ENCODE measurements around the gene ASF1A. TPM values are rescaled to one million over a fixed set of nuclear protein-coding genes. Genes with fewer than 3 reads are reported as not detected.

ASF1A gene
- total and polyA plus RNA-seq, 9 of the 15 experiments (the other 6 are each of a cell fraction or from before 2014, with no cell fraction given): 31.5 to 45.3 (median 34.8) TPM

DNA sequence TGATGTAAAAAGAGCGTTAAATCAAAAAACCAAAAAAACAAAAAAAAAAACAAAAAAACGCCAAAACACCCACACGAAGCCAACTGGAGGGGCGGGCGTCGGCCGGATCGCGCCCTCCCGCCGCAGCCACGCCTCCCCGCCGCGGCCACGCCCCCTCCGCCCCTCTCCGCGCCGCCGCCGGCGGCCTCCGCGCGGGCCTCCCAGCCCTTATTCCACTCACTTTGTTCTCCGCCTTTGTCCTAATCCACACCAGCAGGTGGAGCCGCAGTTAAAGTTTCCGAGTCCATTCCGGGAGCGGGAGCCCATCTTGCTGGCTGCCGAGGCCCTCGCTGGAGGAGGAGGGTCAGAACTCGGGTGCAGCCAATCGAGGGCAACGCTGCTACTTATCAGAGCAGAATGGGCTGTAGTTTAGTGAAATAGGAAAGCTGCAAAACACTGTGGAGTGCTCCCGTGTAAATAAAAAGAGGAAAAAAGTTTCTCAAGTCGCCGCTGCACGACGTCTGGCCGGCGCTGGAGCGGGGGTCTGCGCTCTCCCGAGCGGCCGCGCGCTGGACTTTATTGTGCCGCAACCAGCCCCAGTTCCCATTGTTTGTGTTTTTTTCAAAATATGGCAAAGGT lies at the start of gene ASF1A (continued):
- TF ChIP-seq, protein P1, sequence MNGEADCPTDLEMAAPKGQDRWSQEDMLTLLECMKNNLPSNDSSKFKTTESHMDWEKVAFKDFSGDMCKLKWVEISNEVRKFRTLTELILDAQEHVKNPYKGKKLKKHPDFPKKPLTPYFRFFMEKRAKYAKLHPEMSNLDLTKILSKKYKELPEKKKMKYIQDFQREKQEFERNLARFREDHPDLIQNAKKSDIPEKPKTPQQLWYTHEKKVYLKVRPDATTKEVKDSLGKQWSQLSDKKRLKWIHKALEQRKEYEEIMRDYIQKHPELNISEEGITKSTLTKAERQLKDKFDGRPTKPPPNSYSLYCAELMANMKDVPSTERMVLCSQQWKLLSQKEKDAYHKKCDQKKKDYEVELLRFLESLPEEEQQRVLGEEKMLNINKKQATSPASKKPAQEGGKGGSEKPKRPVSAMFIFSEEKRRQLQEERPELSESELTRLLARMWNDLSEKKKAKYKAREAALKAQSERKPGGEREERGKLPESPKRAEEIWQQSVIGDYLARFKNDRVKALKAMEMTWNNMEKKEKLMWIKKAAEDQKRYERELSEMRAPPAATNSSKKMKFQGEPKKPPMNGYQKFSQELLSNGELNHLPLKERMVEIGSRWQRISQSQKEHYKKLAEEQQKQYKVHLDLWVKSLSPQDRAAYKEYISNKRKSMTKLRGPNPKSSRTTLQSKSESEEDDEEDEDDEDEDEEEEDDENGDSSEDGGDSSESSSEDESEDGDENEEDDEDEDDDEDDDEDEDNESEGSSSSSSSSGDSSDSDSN (IDR thresholded peaks at IDR 0.05; ENCODE audit: borderline replicate concordance in 1 of 2, low read depth in 2 of 2, low read length in 2 of 2): peak in 1 of 2 experiments; percentile 24; a peak in 2 of 4 replicates
- no peak for TF ChIP-seq NFIX (CRISPR knock-in tag; IDR thresholded peaks at IDR 0.05; ENCODE audit: low read depth)
- TF ChIP-seq, protein P2, sequence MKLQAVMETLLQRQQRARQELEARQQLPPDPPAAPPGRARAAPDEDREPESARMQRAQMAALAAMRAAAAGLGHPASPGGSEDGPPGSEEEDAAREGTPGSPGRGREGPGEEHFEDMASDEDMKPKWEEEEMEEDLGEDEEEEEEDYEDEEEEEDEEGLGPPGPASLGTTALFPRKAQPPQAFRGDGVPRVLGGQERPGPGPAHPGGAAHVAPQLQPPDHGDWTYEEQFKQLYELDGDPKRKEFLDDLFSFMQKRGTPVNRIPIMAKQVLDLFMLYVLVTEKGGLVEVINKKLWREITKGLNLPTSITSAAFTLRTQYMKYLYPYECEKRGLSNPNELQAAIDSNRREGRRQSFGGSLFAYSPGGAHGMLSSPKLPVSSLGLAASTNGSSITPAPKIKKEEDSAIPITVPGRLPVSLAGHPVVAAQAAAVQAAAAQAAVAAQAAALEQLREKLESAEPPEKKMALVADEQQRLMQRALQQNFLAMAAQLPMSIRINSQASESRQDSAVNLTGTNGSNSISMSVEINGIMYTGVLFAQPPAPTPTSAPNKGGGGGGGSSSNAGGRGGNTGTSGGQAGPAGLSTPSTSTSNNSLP (IDR thresholded peaks at IDR 0.05; ENCODE audit: borderline replicate concordance, low read depth, low read length): peak; percentile 70; the same call in 1 of the 2 replicates
- peak; percentile 79 for TF ChIP-seq SP1 (CRISPR knock-in tag; IDR thresholded peaks at IDR 0.05)
- TF ChIP-seq NFE2 (IDR thresholded peaks at IDR 0.05; ENCODE audit: low read depth): no peak
- TF ChIP-seq CCNT2 (IDR thresholded peaks at IDR 0.05; ENCODE audit: borderline replicate concordance, extremely low read depth, insufficient read length, low read depth, low read length): peak; percentile 93
- TF ChIP-seq RB1 (IDR thresholded peaks at IDR 0.05; ENCODE audit: low read depth): peak; percentile 83; the same call in 1 of the 2 replicates
- TF ChIP-seq, protein P3, sequence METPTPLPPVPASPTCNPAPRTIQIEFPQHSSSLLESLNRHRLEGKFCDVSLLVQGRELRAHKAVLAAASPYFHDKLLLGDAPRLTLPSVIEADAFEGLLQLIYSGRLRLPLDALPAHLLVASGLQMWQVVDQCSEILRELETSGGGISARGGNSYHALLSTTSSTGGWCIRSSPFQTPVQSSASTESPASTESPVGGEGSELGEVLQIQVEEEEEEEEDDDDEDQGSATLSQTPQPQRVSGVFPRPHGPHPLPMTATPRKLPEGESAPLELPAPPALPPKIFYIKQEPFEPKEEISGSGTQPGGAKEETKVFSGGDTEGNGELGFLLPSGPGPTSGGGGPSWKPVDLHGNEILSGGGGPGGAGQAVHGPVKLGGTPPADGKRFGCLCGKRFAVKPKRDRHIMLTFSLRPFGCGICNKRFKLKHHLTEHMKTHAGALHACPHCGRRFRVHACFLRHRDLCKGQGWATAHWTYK (CRISPR knock-in tag; IDR thresholded peaks at IDR 0.05): no peak
- no peak for TF ChIP-seq RHOXF2B (CRISPR knock-in tag; conservative IDR thresholded peaks at IDR 0.05)
- 0 out of 2 replicates have a peak, but pooled peaks have one; percentile 41 for TF ChIP-seq TCF7 (IDR thresholded peaks at IDR 0.05; ENCODE audit: borderline replicate concordance)
- peak in 1 of 2 experiments; percentile 52; a peak in 2 of 4 replicates for TF ChIP-seq RAD21 (CRISPR knock-in tag; conservative IDR thresholded peaks at IDR 0.05 in 1 of 2, IDR thresholded peaks at IDR 0.05 in 1 of 2)
- no peak; the same call in 1 of the 2 replicates for TF ChIP-seq BCOR (IDR thresholded peaks at IDR 0.05)
- TF ChIP-seq, protein P4, sequence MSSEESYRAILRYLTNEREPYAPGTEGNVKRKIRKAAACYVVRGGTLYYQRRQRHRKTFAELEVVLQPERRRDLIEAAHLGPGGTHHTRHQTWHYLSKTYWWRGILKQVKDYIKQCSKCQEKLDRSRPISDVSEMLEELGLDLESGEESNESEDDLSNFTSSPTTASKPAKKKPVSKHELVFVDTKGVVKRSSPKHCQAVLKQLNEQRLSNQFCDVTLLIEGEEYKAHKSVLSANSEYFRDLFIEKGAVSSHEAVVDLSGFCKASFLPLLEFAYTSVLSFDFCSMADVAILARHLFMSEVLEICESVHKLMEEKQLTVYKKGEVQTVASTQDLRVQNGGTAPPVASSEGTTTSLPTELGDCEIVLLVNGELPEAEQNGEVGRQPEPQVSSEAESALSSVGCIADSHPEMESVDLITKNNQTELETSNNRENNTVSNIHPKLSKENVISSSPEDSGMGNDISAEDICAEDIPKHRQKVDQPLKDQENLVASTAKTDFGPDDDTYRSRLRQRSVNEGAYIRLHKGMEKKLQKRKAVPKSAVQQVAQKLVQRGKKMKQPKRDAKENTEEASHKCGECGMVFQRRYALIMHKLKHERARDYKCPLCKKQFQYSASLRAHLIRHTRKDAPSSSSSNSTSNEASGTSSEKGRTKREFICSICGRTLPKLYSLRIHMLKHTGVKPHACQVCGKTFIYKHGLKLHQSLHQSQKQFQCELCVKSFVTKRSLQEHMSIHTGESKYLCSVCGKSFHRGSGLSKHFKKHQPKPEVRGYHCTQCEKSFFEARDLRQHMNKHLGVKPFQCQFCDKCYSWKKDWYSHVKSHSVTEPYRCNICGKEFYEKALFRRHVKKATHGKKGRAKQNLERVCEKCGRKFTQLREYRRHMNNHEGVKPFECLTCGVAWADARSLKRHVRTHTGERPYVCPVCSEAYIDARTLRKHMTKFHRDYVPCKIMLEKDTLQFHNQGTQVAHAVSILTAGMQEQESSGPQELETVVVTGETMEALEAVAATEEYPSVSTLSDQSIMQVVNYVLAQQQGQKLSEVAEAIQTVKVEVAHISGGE (CRISPR knock-in tag; IDR thresholded peaks at IDR 0.05): peak in 1 of 3 experiments; percentile 80; a peak in 2 of 6 replicates
- TF ChIP-seq NCOR1 (IDR thresholded peaks at IDR 0.05): peak; percentile 66
- no peak for TF ChIP-seq ELF4 (CRISPR knock-in tag; IDR thresholded peaks at IDR 0.05)
- TF ChIP-seq, protein P5, sequence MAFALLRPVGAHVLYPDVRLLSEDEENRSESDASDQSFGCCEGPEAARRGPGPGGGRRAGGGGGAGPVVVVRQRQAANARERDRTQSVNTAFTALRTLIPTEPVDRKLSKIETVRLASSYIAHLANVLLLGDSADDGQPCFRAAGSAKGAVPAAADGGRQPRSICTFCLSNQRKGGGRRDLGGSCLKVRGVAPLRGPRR (CRISPR knock-in tag; IDR thresholded peaks at IDR 0.05): no peak
- no peak for TF ChIP-seq TCFL5 (CRISPR knock-in tag; conservative IDR thresholded peaks at IDR 0.05)
